Karpas-422 (cell line): Measurements from ENCODE around the gene ZSCAN12. TPM values are rescaled to one million over a fixed set of nuclear protein-coding genes. Genes with fewer than 3 reads are reported as not detected.
A peak's percentile ranks its signal among the peaks of the same experiment; 100 is the strongest.

ENCODE experiments used
- DNase-seq: peaks from one replicate; pipeline ENCODE4 v3.0.0-alpha.2; 2015
- H2AFZ ChIP-seq: fragments of 200-600 bp; sonication (generic); 2 replicates; pipeline ENCODE4 v1.6.1; 2014; ENCODE audit warnings: antibody characterized with exemption, low read length, mixed read lengths
- H3K27ac ChIP-seq: fragments of 200-600 bp; sonication (generic); 2 replicates; pipeline ENCODE4 v1.5.1; 2014; ENCODE audit warnings: mild to moderate bottlenecking, low read length, moderate library complexity
- H3K27me3 ChIP-seq: fragments of 200-600 bp; sonication (generic); 2 replicates; pipeline ENCODE4 v1.6.1; 2014; ENCODE audit warnings: low read length, mixed read lengths
- H3K36me3 ChIP-seq: fragments of 200-600 bp; sonication (generic); 2 replicates; pipeline ENCODE4 v1.6.1; 2014; ENCODE audit warnings: low read length, mixed read lengths; ENCODE audit not compliant: insufficient read depth
- H3K4me1 ChIP-seq: fragments of 200-600 bp; sonication (generic); 2 replicates; pipeline ENCODE4 v1.6.1; 2014; ENCODE audit warnings: mild to moderate bottlenecking, low read length, mixed read lengths
- H3K4me2 ChIP-seq: fragments of 200-600 bp; sonication (generic); 2 replicates; pipeline ENCODE4 v1.6.1; 2014; ENCODE audit warnings: low read length, low read depth, mild to moderate bottlenecking; ENCODE audit not compliant: poor library complexity, severe bottlenecking
- H3K4me3 ChIP-seq: fragments of 200-600 bp; sonication (generic); 2 replicates; pipeline ENCODE4 v1.5.1; 2014; ENCODE audit warnings: mild to moderate bottlenecking, antibody characterized with exemption, low read length, mixed read lengths
- H3K79me2 ChIP-seq: fragments of 200-600 bp; sonication (generic); 2 replicates; pipeline ENCODE4 v1.6.1; 2014; ENCODE audit warnings: mild to moderate bottlenecking, low read length, mixed read lengths
- H3K9ac ChIP-seq: fragments of 200-600 bp; sonication (generic); 2 replicates; pipeline ENCODE4 v1.6.0; 2014; ENCODE audit warnings: low read length
- H3K9me2 ChIP-seq: fragments of 200-600 bp; sonication (generic), shearing (Covaris generic); replicated peaks from 2 replicates; pipeline ENCODE4 v1.6.0; 2014; ENCODE audit warnings: mild to moderate bottlenecking, low read length, moderate library complexity; ENCODE audit not compliant: insufficient read depth
- H3K9me3 ChIP-seq: fragments of 300-700, 200-600 bp; sonication (generic); 2 replicates; pipeline ENCODE4 v1.6.1; 2014; ENCODE audit warnings: low read length, mixed read lengths
- H4K20me1 ChIP-seq: fragments of 200-600 bp; sonication (generic); 2 replicates; pipeline ENCODE4 v1.6.1; 2014; ENCODE audit warnings: mild to moderate bottlenecking, antibody characterized with exemption, low read length, low read depth; ENCODE audit not compliant: insufficient read depth
- total RNA-seq: library from RNA; depleted of rRNA; stranded (reverse); fragments of >200 nt; shearing (Covaris generic); gene quantifications from 2 replicates; pipeline ENCODE4 v1.2.3, GENCODE V29; 2014; ENCODE audit warnings: low replicate concordance

Gene ZSCAN12
- total RNA-seq, 1 experiment from 2014 or later = 9.3 TPM

DNA sequence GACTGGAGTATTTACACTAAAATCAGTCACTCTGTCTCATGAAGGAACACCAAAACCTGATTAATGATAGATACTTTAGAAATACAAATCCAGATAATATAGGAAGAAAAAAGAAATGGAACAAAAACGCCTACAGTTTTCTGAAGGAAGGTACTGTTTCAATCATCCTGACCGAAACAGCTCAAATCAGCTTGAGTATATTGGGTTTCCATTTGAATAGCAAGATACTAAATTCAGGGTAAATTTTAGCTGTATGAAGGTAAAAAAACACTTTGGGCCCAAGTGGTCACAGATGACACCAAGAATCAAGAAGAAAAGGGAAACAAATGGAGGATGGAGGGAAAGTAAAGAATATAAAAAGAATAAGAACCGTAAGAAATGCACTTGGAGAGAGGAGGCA is 36.9 kb upstream of the ZSCAN12 start:
- no peaks in the 10 kb centered on the region for H3K9me2 ChIP-seq
- DNase-seq = no peak
- H3K9me3 ChIP-seq = no peaks in the 10 kb centered on the region
- H3K9ac ChIP-seq = no peak overlapping the region
- H3K27me3 ChIP-seq = no peaks in the 10 kb centered on the region
- no peak overlapping the region for H3K4me3 ChIP-seq
- H2AFZ ChIP-seq = no peak overlapping the region
- H3K4me1 ChIP-seq = no peaks in the 10 kb centered on the region
- H4K20me1 ChIP-seq = no peaks in the 10 kb centered on the region
- H3K79me2 ChIP-seq = peaks cover 2% of the 10 kb centered on the region; the same call in 1 of the 2 replicates
- H3K27ac ChIP-seq = no peak overlapping the region
- no peaks in the 10 kb centered on the region for H3K36me3 ChIP-seq
- H3K4me2 ChIP-seq = no peak overlapping the region

GRCh38 chr6:28433119-28433518 is 33.6 kb upstream of the ZSCAN12 start:
- H3K27me3 ChIP-seq = no peaks in the 10 kb centered on the region
- H2AFZ ChIP-seq = no peak overlapping the region
- no peak overlapping the region for H3K4me2 ChIP-seq
- no peaks in the 10 kb centered on the region for H3K9me3 ChIP-seq
- H3K4me3 ChIP-seq = no peak overlapping the region
- no peaks in the 10 kb centered on the region for H4K20me1 ChIP-seq
- DNase-seq = no peak
- no peak overlapping the region for H3K9ac ChIP-seq
- no peaks in the 10 kb centered on the region for H3K79me2 ChIP-seq
- H3K4me1 ChIP-seq = no peaks in the 10 kb centered on the region
- no peak overlapping the region for H3K27ac ChIP-seq
- H3K9me2 ChIP-seq = no peaks in the 10 kb centered on the region
- no peaks in the 10 kb centered on the region for H3K36me3 ChIP-seq

- no peak overlapping the region for H3K9ac ChIP-seq
- H3K9me2 ChIP-seq = no peaks in the 10 kb centered on the region
- H3K36me3 ChIP-seq = no peaks in the 10 kb centered on the region
- H3K79me2 ChIP-seq = no peaks in the 10 kb centered on the region
- no peaks in the 10 kb centered on the region for H3K27me3 ChIP-seq
- H3K27ac ChIP-seq = no peak overlapping the region
- H3K9me3 ChIP-seq = no peaks in the 10 kb centered on the region
- no peaks in the 10 kb centered on the region for H3K4me1 ChIP-seq
- no peak overlapping the region for H2AFZ ChIP-seq
- H3K4me3 ChIP-seq = no peak overlapping the region
- no peaks in the 10 kb centered on the region for H4K20me1 ChIP-seq
- no peak for DNase-seq
- H3K4me2 ChIP-seq = no peak overlapping the region
Observed at GRCh38 chr6:28429781-28430180, 30.2 kb upstream of the ZSCAN12 start.

DNA sequence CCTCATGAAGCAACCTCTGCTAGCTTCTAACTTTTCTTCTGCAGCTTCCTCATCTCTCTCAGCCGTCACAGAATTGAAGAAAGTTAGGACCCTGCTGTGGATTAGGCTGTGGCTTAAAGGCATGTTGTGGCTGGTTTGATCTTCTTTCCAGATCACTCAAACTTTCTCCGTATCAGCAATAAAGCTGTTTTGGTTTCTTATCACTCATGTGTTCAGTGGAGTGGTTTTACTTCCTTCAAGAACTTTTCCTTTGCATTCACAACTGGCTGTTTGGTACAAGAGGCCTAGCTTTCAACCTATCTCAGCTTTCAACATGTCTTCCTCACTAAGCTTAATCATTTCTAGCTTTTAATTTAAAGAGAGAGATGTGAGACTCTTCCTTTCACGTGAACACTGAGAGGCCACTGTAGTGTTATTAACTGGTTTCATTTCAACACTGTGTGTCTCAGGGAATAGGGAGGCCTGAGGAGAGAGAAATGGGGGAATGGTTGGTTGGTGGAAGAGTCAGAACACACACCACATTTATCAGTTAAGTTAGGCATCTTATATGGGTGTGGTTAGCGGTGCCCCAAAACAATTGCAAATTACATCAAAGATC is 26.5 kb upstream of the ZSCAN12 start:
- no peak overlapping the region for H3K9ac ChIP-seq
- no peaks in the 10 kb centered on the region for H3K36me3 ChIP-seq
- no peak for DNase-seq
- H2AFZ ChIP-seq = 0 out of 2 replicates have a peak overlapping the region, but pooled peaks have one; percentile 18
- no peaks in the 10 kb centered on the region for H4K20me1 ChIP-seq
- no peaks in the 10 kb centered on the region for H3K9me3 ChIP-seq
- H3K27ac ChIP-seq = no peak overlapping the region
- H3K4me3 ChIP-seq = no peak overlapping the region
- no peaks in the 10 kb centered on the region for H3K79me2 ChIP-seq
- H3K4me2 ChIP-seq = no peak overlapping the region
- no peaks in the 10 kb centered on the region for H3K4me1 ChIP-seq
- no peaks in the 10 kb centered on the region for H3K9me2 ChIP-seq
- no peaks in the 10 kb centered on the region for H3K27me3 ChIP-seq

DNA sequence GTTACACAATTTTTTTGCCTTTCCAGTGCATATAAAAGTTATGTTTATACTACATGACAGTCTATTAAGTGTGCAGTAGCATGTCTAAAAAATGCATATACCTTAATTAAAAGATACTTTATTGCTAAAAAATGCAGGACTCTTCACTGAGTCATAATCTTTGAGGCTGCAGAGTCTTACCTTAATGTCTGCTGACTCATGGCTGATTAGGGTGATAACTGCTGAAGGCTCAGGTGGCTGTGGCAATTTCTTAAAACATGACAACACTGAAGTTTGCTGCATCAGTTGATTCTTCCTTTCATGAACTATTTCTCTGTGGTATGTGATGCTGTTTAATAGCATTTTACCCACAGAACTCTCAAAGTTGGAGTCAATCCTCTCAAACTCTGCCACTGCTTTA is 24.6 kb upstream of the ZSCAN12 start:
- no peaks in the 10 kb centered on the region for H3K36me3 ChIP-seq
- H3K9me3 ChIP-seq = no peaks in the 10 kb centered on the region

DNA sequence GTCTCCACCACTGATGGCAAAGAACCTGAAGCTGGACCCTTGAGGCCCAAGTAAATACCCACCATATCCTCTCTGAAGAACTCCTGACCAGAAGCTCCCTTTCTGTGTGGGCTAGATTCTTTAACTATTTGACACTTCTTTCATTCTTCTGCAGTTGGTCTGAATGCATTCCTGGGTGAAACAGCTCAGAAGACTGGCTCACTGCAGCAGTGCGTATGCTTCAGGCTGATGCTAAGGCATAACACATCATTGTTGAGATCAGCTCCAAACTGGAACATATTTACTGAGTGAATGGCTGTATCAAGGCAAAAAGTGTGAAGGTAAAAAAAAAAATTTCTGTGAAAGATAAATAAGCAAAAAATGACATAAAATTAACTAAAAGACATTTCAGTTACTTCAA is 24.0 kb upstream of the ZSCAN12 start:
- Histone ChIP-seq H3K4me3 (no peak overlapping the region), H3K4me1 (no peaks in the 10 kb centered on the region), H3K27me3 (no peaks in the 10 kb centered on the region), H3K9ac (no peak overlapping the region), H2AFZ (no peak overlapping the region), H3K4me2 (no peak overlapping the region), H4K20me1 (no peaks in the 10 kb centered on the region), H3K9me2 (no peaks in the 10 kb centered on the region), H3K9me3 (no peaks in the 10 kb centered on the region), H3K27ac (no peak overlapping the region), H3K36me3 (no peaks in the 10 kb centered on the region), H3K79me2 (no peaks in the 10 kb centered on the region)
- DNase-seq = no peak

More for the DNA sequence above, 24.6 kb upstream of the ZSCAN12 start:
- Histone ChIP-seq H3K79me2 (no peaks in the 10 kb centered on the region), H3K4me3 (no peak overlapping the region), H4K20me1 (no peaks in the 10 kb centered on the region), H3K4me2 (no peak overlapping the region), H3K9ac (no peak overlapping the region), H3K27ac (no peak overlapping the region), H3K27me3 (no peaks in the 10 kb centered on the region), H2AFZ (no peak overlapping the region), H3K9me2 (no peaks in the 10 kb centered on the region), H3K4me1 (no peaks in the 10 kb centered on the region)
- DNase-seq = no peak

DNA sequence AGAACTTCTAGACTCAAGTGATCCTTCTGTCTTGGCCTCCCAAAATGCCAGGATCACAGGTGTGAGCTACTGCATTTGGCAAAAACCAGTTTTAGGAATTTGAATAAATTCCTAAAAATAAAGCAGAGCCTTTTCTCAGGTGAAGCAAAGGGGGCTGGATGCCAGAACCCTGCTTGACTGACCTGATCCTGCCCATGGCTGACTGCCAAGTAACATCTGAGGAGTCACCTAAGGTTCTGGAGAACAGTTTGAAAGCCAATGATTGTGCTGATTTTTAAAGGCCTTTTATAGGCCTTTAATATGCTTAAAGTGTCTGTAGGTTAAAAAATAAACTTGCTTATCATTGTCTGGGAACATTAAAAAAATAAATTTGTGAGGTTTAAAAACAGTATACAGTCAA is 14.1 kb upstream of the ZSCAN12 start:
- H3K4me1 ChIP-seq = no peaks in the 10 kb centered on the region
- H3K79me2 ChIP-seq = no peaks in the 10 kb centered on the region
- H3K4me3 ChIP-seq = no peak overlapping the region
- H3K27me3 ChIP-seq = no peaks in the 10 kb centered on the region
- no peak overlapping the region for H2AFZ ChIP-seq
- H3K9me3 ChIP-seq = no peaks in the 10 kb centered on the region
- H3K9me2 ChIP-seq = no peaks in the 10 kb centered on the region
- DNase-seq = peak; percentile 11
- no peak overlapping the region for H3K4me2 ChIP-seq
- no peaks in the 10 kb centered on the region for H3K36me3 ChIP-seq
- H4K20me1 ChIP-seq = no peaks in the 10 kb centered on the region
- no peak overlapping the region for H3K27ac ChIP-seq
- no peak overlapping the region for H3K9ac ChIP-seq

DNA sequence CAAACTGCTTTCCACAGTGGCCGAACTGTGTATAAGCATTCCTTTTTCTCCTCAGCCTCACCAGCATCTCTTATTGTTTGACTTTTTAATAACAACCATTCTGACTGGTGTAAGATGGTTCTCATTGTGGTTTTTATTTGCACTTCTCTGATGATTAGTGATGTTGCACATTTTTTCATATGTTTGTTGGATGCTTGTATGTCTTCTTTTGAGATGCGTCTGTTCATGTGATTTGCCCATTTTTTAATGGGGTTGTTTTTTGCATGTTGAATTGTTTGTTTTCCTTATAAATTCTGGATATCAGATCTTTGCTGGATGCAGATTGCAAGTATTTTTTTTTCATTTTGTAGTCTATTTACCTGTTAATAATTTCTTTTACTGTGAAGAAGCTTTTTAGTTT is 11.2 kb upstream of the ZSCAN12 start:
- Histone ChIP-seq H3K4me3 (no peak overlapping the region), H3K4me1 (no peaks in the 10 kb centered on the region), H3K27me3 (no peaks in the 10 kb centered on the region), H4K20me1 (no peaks in the 10 kb centered on the region), H3K4me2 (no peak overlapping the region), H3K36me3 (no peaks in the 10 kb centered on the region), H3K9me2 (no peaks in the 10 kb centered on the region), H3K9ac (no peak overlapping the region), H3K27ac (no peak overlapping the region), H3K79me2 (no peaks in the 10 kb centered on the region), H2AFZ (no peak overlapping the region), H3K9me3 (no peaks in the 10 kb centered on the region)
- DNase-seq = no peak
